Natural killer cell (primary cell): ENCODE measurements around the gene YES1. TPM values are rescaled to one million over a fixed set of nuclear protein-coding genes. Genes with fewer than 3 reads are reported as not detected.

Experiments
- ATAC-seq, 3 donors: fragments of 150-1000 bp in 2 of 3; fragments of 200-7000 bp in 1 of 3; cut with Tn5 transposase; 1 replicate in 1 of 3; 2 replicates in 2 of 3; pipeline ENCODE4 v1.10.0; 2021; ENCODE audit warnings: mild to moderate bottlenecking in 2 of 3, moderate library complexity in 2 of 3
- DNase-seq, 2 donors: peaks; one replicate each; pipeline versions ENCODE4 v3.0.0 to v3.0.0-alpha.2; 2013 to 2021; ENCODE audit warnings: mixed read lengths in 1 of 2
- H3K27ac ChIP-seq: one replicate; pipeline ENCODE4 v1.5.1; 2013; ENCODE audit warnings: mild to moderate bottlenecking, low read length
- H3K27me3 ChIP-seq: one replicate; pipeline ENCODE4 v1.6.1; 2013; ENCODE audit warnings: low read length; ENCODE audit not compliant: control insufficient read depth, insufficient read depth
- H3K36me3 ChIP-seq: one replicate; pipeline ENCODE4 v1.6.1; 2013; ENCODE audit warnings: low read length; ENCODE audit not compliant: control insufficient read depth, insufficient read depth
- H3K4me1 ChIP-seq: one replicate; pipeline ENCODE4 v1.6.1; 2013; ENCODE audit warnings: low read length; ENCODE audit not compliant: control insufficient read depth, insufficient read depth
- H3K4me3 ChIP-seq: one replicate; pipeline ENCODE4 v1.5.1; 2013; ENCODE audit warnings: low read length
- H3K9me3 ChIP-seq: one replicate; pipeline ENCODE4 v1.6.1; 2013; ENCODE audit warnings: low read length; ENCODE audit not compliant: control insufficient read depth, insufficient read depth
- H3K27ac Mint-ChIP-seq, 2 donors: one replicate each; pipeline ENCODE4 v1.8.0; 2022; ENCODE audit warnings: mild to moderate bottlenecking in 2 of 2, mixed read lengths in 2 of 2, moderate library complexity in 1 of 2
- H3K27me3 Mint-ChIP-seq, 2 donors: one replicate each; pipeline ENCODE4 v1.8.0; 2022; ENCODE audit warnings: low read depth in 2 of 2, mixed read lengths in 2 of 2
- H3K36me3 Mint-ChIP-seq: one replicate; pipeline ENCODE4 v1.8.0; 2022; ENCODE audit warnings: mixed read lengths
- H3K4me1 Mint-ChIP-seq, 2 donors: one replicate each; pipeline ENCODE4 v1.8.0; 2022; ENCODE audit warnings: mixed read lengths in 2 of 2
- H3K4me3 Mint-ChIP-seq: one replicate; pipeline ENCODE4 v1.8.0; 2022; ENCODE audit warnings: mild to moderate bottlenecking, moderate library complexity, mixed read lengths
- H3K9me3 Mint-ChIP-seq, 2 donors: one replicate each; pipeline ENCODE4 v1.8.0; 2022; ENCODE audit warnings: mixed read lengths in 2 of 2
- WGBS: methylation state at CpG from one replicate; pipeline ENCODE4 v1.1.7; 2013; ENCODE audit warnings: missing lambda C conversion rate; ENCODE audit not compliant: insufficient coverage; 5-methylcytosine and 5-hydroxymethylcytosine counted together
- intact Hi-C: fragments of 100-400 bp; cut with micrococcal nuclease; formaldehyde crosslinking; loops from one replicate; pipeline ENCODE4 v1.14.2; 2022
- total RNA-seq, 4 donors: library from RNA; stranded (reverse); fragments of 120-200 nt in 1 of 4; gene quantifications; one replicate each; pipeline versions ENCODE4 v1.2.3 to v1.2.4, GENCODE V29; 2013 to 2022
- TF ChIP-seq, protein P1 (sequence below): fragments of 200-600 bp; IDR thresholded peaks from one replicate; pipeline ENCODE4 v1.8.0; 2022; ENCODE audit warnings: antibody characterized with exemption

The YES1 gene
- total RNA-seq, 3 donors from 2014 or later (not counting 1 experiment from before 2014, with no cell fraction given) = 70.2 to 101 (median 76.2) TPM

DNA sequence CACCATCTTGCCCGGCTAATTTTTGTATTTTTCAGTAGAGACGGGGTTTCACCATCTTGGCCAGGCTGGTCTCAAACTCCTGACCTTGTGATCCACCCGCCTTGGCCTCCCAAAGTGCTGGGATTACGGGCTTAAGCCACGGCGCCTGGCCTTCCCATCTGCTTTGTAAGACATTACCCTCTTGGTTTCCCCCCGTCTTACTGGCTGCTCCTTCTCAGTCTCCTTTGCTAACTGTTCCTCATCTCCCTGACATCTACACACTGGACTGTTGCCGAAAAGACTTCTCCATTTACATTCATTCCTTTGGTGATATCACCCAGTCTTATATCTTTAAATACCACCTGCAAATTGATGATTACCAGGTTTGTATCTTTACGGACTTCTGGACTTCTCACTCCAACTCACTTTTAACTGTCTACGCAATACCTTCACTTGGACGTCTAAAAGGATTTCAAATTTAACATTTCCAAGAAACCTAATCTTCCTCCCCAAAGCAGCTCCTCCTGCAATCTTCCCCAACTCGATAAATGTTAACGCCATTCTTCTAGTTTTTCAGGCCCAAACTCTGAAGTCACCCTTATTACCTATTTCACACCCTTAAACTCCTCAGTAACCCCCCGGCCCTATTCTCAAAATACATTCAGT, 37.9 kb downstream of the YES1 start:
- Histone ChIP-seq H3K27ac (no peak overlapping the region), H3K4me3 (no peak overlapping the region), H3K36me3 (peaks cover 2% of the 10 kb centered on the region), H3K9me3 (no peaks in the 10 kb centered on the region), H3K27me3 (no peaks in the 10 kb centered on the region), H3K4me1 (no peaks in the 10 kb centered on the region)
- ATAC-seq (no peak), DNase-seq (no peak)
- H3K4me3 Mint-ChIP-seq = peak overlapping the region; percentile 17
- H3K36me3 Mint-ChIP-seq = no peaks in the 10 kb centered on the region
- H3K27me3 Mint-ChIP-seq = no peaks in the 10 kb centered on the region
- TF ChIP-seq, protein P1, sequence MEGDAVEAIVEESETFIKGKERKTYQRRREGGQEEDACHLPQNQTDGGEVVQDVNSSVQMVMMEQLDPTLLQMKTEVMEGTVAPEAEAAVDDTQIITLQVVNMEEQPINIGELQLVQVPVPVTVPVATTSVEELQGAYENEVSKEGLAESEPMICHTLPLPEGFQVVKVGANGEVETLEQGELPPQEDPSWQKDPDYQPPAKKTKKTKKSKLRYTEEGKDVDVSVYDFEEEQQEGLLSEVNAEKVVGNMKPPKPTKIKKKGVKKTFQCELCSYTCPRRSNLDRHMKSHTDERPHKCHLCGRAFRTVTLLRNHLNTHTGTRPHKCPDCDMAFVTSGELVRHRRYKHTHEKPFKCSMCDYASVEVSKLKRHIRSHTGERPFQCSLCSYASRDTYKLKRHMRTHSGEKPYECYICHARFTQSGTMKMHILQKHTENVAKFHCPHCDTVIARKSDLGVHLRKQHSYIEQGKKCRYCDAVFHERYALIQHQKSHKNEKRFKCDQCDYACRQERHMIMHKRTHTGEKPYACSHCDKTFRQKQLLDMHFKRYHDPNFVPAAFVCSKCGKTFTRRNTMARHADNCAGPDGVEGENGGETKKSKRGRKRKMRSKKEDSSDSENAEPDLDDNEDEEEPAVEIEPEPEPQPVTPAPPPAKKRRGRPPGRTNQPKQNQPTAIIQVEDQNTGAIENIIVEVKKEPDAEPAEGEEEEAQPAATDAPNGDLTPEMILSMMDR = no peak
- WGBS = 96% methylated on average over 14 of the region's 14 CpGs
- intact Hi-C loops = no loop called here
- H3K27ac Mint-ChIP-seq = peak overlapping the region; percentile 35 to 62
- peaks cover 71 to 83% of the 10 kb centered on the region in 2 donors for H3K4me1 Mint-ChIP-seq
- H3K9me3 Mint-ChIP-seq = no peaks in the 10 kb centered on the region

DNA sequence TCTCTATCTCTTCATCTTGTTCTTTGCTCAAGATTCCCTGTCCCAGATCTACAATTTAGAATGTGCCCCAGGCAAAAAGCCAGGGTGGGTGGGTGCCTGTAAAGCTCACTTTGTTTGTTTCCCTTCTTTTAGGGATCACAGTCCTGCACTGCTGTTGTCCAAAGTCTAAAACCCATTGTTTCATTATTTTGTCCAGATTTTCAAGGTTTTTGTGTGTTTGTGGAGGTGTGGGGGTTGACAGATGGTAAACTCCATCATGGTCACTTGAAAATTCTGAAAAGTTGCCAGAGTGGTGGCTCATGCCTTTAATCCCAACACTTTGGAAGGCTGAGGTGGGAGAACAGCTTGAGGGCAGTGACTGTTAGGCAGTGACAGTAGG, 41.5 kb downstream of the YES1 start:
- no peak overlapping the region for H3K4me3 ChIP-seq
- Mint-ChIP-seq H3K27ac (peak overlapping the region; percentile 24 to 74), H3K4me1 (peaks cover 56 to 75% of the 10 kb centered on the region in 2 donors), H3K4me3 (no peak overlapping the region), H3K27me3 (no peaks in the 10 kb centered on the region), H3K9me3 (no peaks in the 10 kb centered on the region), H3K36me3 (no peaks in the 10 kb centered on the region)
- no peaks in the 10 kb centered on the region for H3K9me3 ChIP-seq
- no peak for ATAC-seq
- intact Hi-C loops = no loop called here
- no peaks in the 10 kb centered on the region for H3K27me3 ChIP-seq
- H3K27ac ChIP-seq = no peak overlapping the region
- no peaks in the 10 kb centered on the region for H3K4me1 ChIP-seq
- peaks cover 2% of the 10 kb centered on the region for H3K36me3 ChIP-seq
- no peak for DNase-seq
- TF ChIP-seq, protein P1 = no peak

GRCh38 chr18:767961-768360, 44.1 kb downstream of the YES1 start:
- ATAC-seq (no peak), DNase-seq (no peak)
- intact Hi-C loops = no loop called here
- Histone ChIP-seq H3K4me3 (no peak overlapping the region), H3K9me3 (no peaks in the 10 kb centered on the region), H3K4me1 (no peaks in the 10 kb centered on the region), H3K27ac (no peak overlapping the region), H3K27me3 (no peaks in the 10 kb centered on the region), H3K36me3 (no peaks in the 10 kb centered on the region)
- TF ChIP-seq, protein P1 = no peak
- WGBS = 100% methylated on average over 1 of the region's 1 CpG
- Mint-ChIP-seq H3K27ac (peak overlapping the region in 1 of 2 donors; percentile 58), H3K4me3 (no peak overlapping the region), H3K9me3 (no peaks in the 10 kb centered on the region), H3K36me3 (no peaks in the 10 kb centered on the region), H3K27me3 (no peaks in the 10 kb centered on the region), H3K4me1 (peaks cover 45 to 68% of the 10 kb centered on the region in 2 donors)
